ENCODE measurements around the gene MTRR.

DNA sequence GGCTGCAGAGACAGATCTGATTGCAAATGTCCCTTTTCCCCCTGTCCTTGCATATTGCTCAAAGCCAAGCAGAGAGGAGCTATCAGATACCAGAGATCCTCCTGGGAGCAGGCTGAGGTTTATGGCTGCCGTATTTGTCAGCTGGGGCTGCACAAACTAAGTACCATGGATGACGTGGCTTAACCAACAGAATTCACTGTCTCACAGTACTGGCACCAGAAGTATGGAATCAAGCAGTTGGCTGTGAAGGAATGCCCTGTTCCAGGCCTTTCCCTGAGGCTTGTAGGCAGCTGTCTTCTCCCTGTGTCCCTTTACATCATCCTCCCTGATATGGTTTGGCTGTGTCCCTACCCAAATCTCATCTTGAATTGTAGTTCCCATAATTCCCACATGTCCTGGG, 20.7 kb upstream of the MTRR start:
- no peak for TF ChIP-seq POLR2A (IDR thresholded peaks at IDR 0.05)
- TF ChIP-seq, protein P1, sequence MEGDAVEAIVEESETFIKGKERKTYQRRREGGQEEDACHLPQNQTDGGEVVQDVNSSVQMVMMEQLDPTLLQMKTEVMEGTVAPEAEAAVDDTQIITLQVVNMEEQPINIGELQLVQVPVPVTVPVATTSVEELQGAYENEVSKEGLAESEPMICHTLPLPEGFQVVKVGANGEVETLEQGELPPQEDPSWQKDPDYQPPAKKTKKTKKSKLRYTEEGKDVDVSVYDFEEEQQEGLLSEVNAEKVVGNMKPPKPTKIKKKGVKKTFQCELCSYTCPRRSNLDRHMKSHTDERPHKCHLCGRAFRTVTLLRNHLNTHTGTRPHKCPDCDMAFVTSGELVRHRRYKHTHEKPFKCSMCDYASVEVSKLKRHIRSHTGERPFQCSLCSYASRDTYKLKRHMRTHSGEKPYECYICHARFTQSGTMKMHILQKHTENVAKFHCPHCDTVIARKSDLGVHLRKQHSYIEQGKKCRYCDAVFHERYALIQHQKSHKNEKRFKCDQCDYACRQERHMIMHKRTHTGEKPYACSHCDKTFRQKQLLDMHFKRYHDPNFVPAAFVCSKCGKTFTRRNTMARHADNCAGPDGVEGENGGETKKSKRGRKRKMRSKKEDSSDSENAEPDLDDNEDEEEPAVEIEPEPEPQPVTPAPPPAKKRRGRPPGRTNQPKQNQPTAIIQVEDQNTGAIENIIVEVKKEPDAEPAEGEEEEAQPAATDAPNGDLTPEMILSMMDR (IDR thresholded peaks at IDR 0.05): no peak
